HepG2 (cell line): Measurements from ENCODE around the gene ABCB10. TPM values are rescaled to one million over a fixed set of nuclear protein-coding genes. Genes with fewer than 3 reads are reported as not detected.

Experiments used
- AFF4 ChIP-seq: sonication (generic); formaldehyde crosslinking; IDR thresholded peaks from 2 replicates; pipeline ENCODE4 v1.4.0; 2020; ENCODE audit warnings: missing genetic modification reagents
- ARNT2 ChIP-seq: sonication (generic); formaldehyde crosslinking; IDR thresholded peaks from 2 replicates; pipeline ENCODE4 v1.8.0; 2022; ENCODE audit warnings: mild to moderate bottlenecking, low read depth, missing genetic modification reagents, moderate library complexity
- DR1 ChIP-seq: sonication (generic); formaldehyde crosslinking; IDR thresholded peaks from 2 replicates; pipeline ENCODE4 v1.8.0; 2021; ENCODE audit warnings: mild to moderate bottlenecking, missing genetic modification reagents, inconsistent platforms
- ELF1 ChIP-seq: sonication (generic); formaldehyde crosslinking; IDR thresholded peaks from 2 replicates; pipeline ENCODE4 v1.4.0; 2020; ENCODE audit warnings: missing genetic modification reagents
- GABPA ChIP-seq, 2 experiments: IDR thresholded peaks; 2 replicates each; pipeline ENCODE4 v1.6.1; 2011 to 2016; ENCODE audit warnings: low read depth in 2 of 2, low read length in 1 of 2, missing biosample characterization in 1 of 2, missing genetic modification characterization in 1 of 2
- HNRNPK ChIP-seq: fragments of 200-400 bp; formaldehyde crosslinking; IDR thresholded peaks from 2 replicates; pipeline ENCODE4 v1.6.1; 2018; ENCODE audit warnings: low read length, low read depth, moderate library complexity, mild to moderate bottlenecking; ENCODE audit not compliant: poor library complexity, severe bottlenecking
- MTA1 ChIP-seq: sonication (generic); formaldehyde crosslinking; IDR thresholded peaks from 2 replicates; pipeline ENCODE4 v1.4.0; 2020; ENCODE audit warnings: missing genetic modification reagents, mild to moderate bottlenecking, borderline replicate concordance
- NFATC3 ChIP-seq: sonication (generic); formaldehyde crosslinking; IDR thresholded peaks from 2 replicates; pipeline ENCODE4 v1.5.1; 2020; ENCODE audit warnings: mild to moderate bottlenecking, missing genetic modification reagents
- PREB ChIP-seq: sonication (generic); formaldehyde crosslinking; IDR thresholded peaks from 2 replicates; pipeline ENCODE4 v1.4.0; 2020; ENCODE audit warnings: missing genetic modification reagents
- RAD21 ChIP-seq: fragments of 450-650 bp; formaldehyde crosslinking; IDR thresholded peaks from 2 replicates; pipeline ENCODE4 v1.5.0; 2020; ENCODE audit warnings: mild to moderate bottlenecking
- SMAD9 ChIP-seq: sonication (generic); formaldehyde crosslinking; IDR thresholded peaks from 2 replicates; pipeline ENCODE4 v1.5.1; 2020; ENCODE audit warnings: mild to moderate bottlenecking, missing genetic modification reagents
- SNRNP70 ChIP-seq: fragments of 200-400 bp; formaldehyde crosslinking; IDR thresholded peaks from 2 replicates; pipeline ENCODE4 v1.6.1; 2017; ENCODE audit warnings: mild to moderate bottlenecking, low read depth, low read length, moderate library complexity
- ZNF18 ChIP-seq: sonication (generic); formaldehyde crosslinking; IDR thresholded peaks from 2 replicates; pipeline ENCODE4 v1.8.0; 2022; ENCODE audit warnings: mild to moderate bottlenecking, missing genetic modification reagents; ENCODE audit not compliant: insufficient replicate concordance
- ZNF383 ChIP-seq: sonication (generic); formaldehyde crosslinking; IDR thresholded peaks from 2 replicates; pipeline ENCODE4 v1.4.0; 2020; ENCODE audit warnings: missing genetic modification reagents, mild to moderate bottlenecking, borderline replicate concordance
- ZNF709 ChIP-seq: sonication (generic); formaldehyde crosslinking; IDR thresholded peaks from 2 replicates; pipeline ENCODE4 v1.5.0; 2020; ENCODE audit warnings: mild to moderate bottlenecking, missing genetic modification reagents
- ZNF724P ChIP-seq: sonication (generic); formaldehyde crosslinking; IDR thresholded peaks from 2 replicates; pipeline ENCODE4 v1.8.0; 2022; ENCODE audit warnings: missing genetic modification reagents, borderline replicate concordance
- ZNF788 ChIP-seq: sonication (generic); formaldehyde crosslinking; IDR thresholded peaks from 2 replicates; pipeline ENCODE4 v1.5.0; 2020; ENCODE audit warnings: mild to moderate bottlenecking, missing genetic modification reagents, borderline replicate concordance
- ZNF891 ChIP-seq: sonication (generic); formaldehyde crosslinking; IDR thresholded peaks from 2 replicates; pipeline ENCODE4 v1.5.0; 2020; ENCODE audit warnings: mild to moderate bottlenecking, missing genetic modification reagents
- polyA plus RNA-seq, 8 experiments: library from polyadenylated mRNA; depleted of rRNA in 3 of 8; stranded (reverse) in 7 of 8; unstranded in 1 of 8; fragments of >200 nt; fragmentation: Illumina TruSeq in 4 of 8; extraction: Trizol in 4 of 8; gene quantifications; 2 replicates each; pipeline versions ENCODE4 v1.2.1 to v1.2.3, GENCODE V29; 2011 to 2016; ENCODE audit warnings: low read depth in 4 of 8, missing spikeins in 1 of 8, mixed read lengths in 1 of 8; ENCODE audit not compliant: insufficient read depth in 1 of 8
- total RNA-seq, 5 experiments: library from RNA; depleted of rRNA; stranded (reverse); fragments of >200 nt; fragmentation: Illumina TruSeq; extraction: Trizol; gene quantifications; 2 replicates each; pipeline ENCODE4 v1.2.3, GENCODE V29; 2016; ENCODE audit warnings: low read depth in 1 of 5
- TF ChIP-seq, protein P1 (sequence below): sonication (generic); formaldehyde crosslinking; IDR thresholded peaks from 2 replicates; pipeline ENCODE4 v1.4.0; 2020; ENCODE audit warnings: missing genetic modification reagents

ABCB10 gene
- total and polyA plus RNA-seq, 2 of the 13 experiments (the other 11 are each of a cell fraction or from before 2014, with no cell fraction given): 11.2 to 28.9 TPM

DNA sequence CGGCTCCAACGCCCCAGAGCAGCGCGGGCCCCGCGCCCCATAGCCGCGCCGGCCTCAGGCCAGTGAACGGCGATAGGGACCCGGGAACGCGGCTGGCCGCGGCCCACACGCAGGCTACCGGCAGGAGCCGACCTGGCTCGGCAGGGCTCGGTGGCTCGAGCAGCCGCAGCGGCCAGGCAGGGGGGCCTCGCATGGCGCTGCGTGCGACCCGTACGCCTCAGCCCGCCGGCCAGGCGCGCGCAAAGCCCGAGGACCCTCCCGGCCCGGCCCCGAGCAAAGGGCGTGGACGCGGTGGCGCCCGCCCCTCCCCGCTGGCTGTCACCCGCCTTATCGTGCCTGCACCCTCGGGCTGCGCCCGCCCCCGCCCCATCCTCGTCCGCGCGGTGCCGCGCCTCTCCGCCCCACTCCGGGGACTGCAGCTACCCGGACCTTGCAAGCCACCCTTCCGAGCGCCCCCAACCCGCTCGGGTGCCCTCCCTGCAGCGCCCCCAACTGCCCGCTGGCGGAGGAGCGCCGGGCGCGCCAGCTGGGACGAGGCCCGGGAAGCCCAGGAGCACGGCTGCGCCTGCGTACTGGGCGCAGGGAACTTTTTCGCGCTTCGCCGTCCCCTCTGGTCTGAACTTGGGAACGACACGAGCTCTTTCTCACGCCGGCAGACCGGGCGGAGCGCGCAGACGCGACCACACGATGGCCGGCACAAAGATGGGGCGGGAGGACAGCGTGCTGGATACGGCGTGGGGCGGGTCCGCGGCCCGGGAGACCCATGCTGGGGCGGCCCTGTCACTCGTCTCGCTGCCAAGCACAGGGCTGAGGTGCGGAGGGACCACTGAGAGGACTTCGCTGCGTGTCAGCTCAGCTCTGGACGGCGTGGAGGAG is at the start of gene ABCB10 (continued):
- no peak for TF ChIP-seq GABPA (IDR thresholded peaks at IDR 0.05; ENCODE audit: low read depth, low read length)
- peak; percentile 71 for TF ChIP-seq GABPA (CRISPR knock-in tag; IDR thresholded peaks at IDR 0.05; ENCODE audit: low read depth)
- TF ChIP-seq ELF1 (CRISPR knock-in tag): peak; percentile 59; the same call in 1 of the 2 replicates
- no peak for TF ChIP-seq SNRNP70
- TF ChIP-seq ZNF724P (CRISPR knock-in tag): 0 out of 2 replicates have a peak, but pooled peaks have one; percentile 17
- peak; percentile 91 for TF ChIP-seq ZNF709 (CRISPR knock-in tag)
- TF ChIP-seq ZNF788 (CRISPR knock-in tag): peak; percentile 92; the same call in 1 of the 2 replicates
- peak; percentile 88 for TF ChIP-seq ZNF891 (CRISPR knock-in tag)
- TF ChIP-seq NFATC3 (CRISPR knock-in tag): peak; percentile 42; the same call in 1 of the 2 replicates
- TF ChIP-seq RAD21 (CRISPR knock-in tag): peak; percentile 63; the same call in 1 of the 2 replicates
- no peak for TF ChIP-seq PREB (CRISPR knock-in tag)
- TF ChIP-seq MTA1: peak; percentile 73; the same call in 1 of the 2 replicates
- peak; percentile 87 for TF ChIP-seq HNRNPK
- TF ChIP-seq SMAD9 (CRISPR knock-in tag): no peak
- TF ChIP-seq, protein P1, sequence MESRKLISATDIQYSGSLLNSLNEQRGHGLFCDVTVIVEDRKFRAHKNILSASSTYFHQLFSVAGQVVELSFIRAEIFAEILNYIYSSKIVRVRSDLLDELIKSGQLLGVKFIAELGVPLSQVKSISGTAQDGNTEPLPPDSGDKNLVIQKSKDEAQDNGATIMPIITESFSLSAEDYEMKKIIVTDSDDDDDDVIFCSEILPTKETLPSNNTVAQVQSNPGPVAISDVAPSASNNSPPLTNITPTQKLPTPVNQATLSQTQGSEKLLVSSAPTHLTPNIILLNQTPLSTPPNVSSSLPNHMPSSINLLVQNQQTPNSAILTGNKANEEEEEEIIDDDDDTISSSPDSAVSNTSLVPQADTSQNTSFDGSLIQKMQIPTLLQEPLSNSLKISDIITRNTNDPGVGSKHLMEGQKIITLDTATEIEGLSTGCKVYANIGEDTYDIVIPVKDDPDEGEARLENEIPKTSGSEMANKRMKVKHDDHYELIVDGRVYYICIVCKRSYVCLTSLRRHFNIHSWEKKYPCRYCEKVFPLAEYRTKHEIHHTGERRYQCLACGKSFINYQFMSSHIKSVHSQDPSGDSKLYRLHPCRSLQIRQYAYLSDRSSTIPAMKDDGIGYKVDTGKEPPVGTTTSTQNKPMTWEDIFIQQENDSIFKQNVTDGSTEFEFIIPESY (CRISPR knock-in tag): peak; percentile 32; the same call in 1 of the 2 replicates
- TF ChIP-seq AFF4 (CRISPR knock-in tag): no peak; the same call in 1 of the 2 replicates
- TF ChIP-seq ZNF383 (CRISPR knock-in tag): no peak
- peak; percentile 88 for TF ChIP-seq ARNT2 (CRISPR knock-in tag)
- TF ChIP-seq ZNF18: peak; percentile 77
- TF ChIP-seq DR1 (CRISPR knock-in tag): peak; percentile 76; the same call in 1 of the 2 replicates
